CD4-positive, alpha-beta memory T cell (primary cell): Measurements from ENCODE around the gene PTOV1. TPM values are rescaled to one million over a fixed set of nuclear protein-coding genes. Genes with fewer than 3 reads are reported as not detected.

Source experiments
- CTCF ChIA-PET: fragments of 350-600 bp; sonication (Branson Sonifier 250); formaldehyde crosslinking; loops from one replicate; lab custom pipeline; 2021; ENCODE audit warnings: inconsistent platforms; ENCODE audit not compliant: partially characterized antibody; lab: Charles Lee
- POLR2A ChIA-PET: fragments of 350-600 bp; sonication (Branson Sonifier 250); formaldehyde crosslinking; loops from one replicate; lab custom pipeline; 2021; ENCODE audit not compliant: partially characterized antibody; lab: Charles Lee
- DNase-seq, 5 donors: peaks; one replicate each; pipeline versions ENCODE4 v3.0.0 to v3.0.0-alpha.2; 2020 to 2022; ENCODE audit warnings: mixed read lengths in 1 of 5
- H3K27ac ChIP-seq: one replicate; pipeline ENCODE4 v1.7.0; 2013; ENCODE audit warnings: low read depth, low read length
- H3K27me3 ChIP-seq: 2 replicates; pipeline ENCODE4 v1.7.0; 2013; ENCODE audit warnings: mild to moderate bottlenecking, low read length, moderate library complexity; ENCODE audit not compliant: insufficient read depth
- H3K36me3 ChIP-seq: 2 replicates; pipeline ENCODE4 v1.7.0; 2013; ENCODE audit warnings: mild to moderate bottlenecking, low read length, moderate library complexity; ENCODE audit not compliant: insufficient read depth
- H3K4me1 ChIP-seq: 2 replicates; pipeline ENCODE4 v1.7.0; 2013; ENCODE audit warnings: mild to moderate bottlenecking, low read length, moderate library complexity; ENCODE audit not compliant: insufficient read depth
- H3K4me3 ChIP-seq, 2 donors: one replicate each; pipeline ENCODE4 v1.7.0; 2013; ENCODE audit warnings: low read length in 2 of 2, mild to moderate bottlenecking in 1 of 2
- H3K9me3 ChIP-seq, 2 donors: one replicate each; pipeline ENCODE4 v1.7.0; 2013; ENCODE audit warnings: low read length in 2 of 2, control low read depth in 1 of 2; ENCODE audit not compliant: control insufficient read depth in 1 of 2
- H3K27ac Mint-ChIP-seq, 7 donors: one replicate each; pipeline ENCODE4 v1.8.0; 2020 to 2021; ENCODE audit warnings: mixed read lengths in 7 of 7, mild to moderate bottlenecking in 6 of 7, inconsistent platforms in 3 of 7, moderate library complexity in 3 of 7
- H3K27me3 Mint-ChIP-seq, 2 donors: one replicate each; pipeline ENCODE4 v1.8.0; 2020 to 2021; ENCODE audit warnings: mixed read lengths in 2 of 2
- H3K36me3 Mint-ChIP-seq, 2 donors: one replicate each; pipeline ENCODE4 v1.8.0; 2020 to 2021; ENCODE audit warnings: mixed read lengths in 2 of 2, inconsistent platforms in 1 of 2, mild to moderate bottlenecking in 1 of 2
- H3K4me1 Mint-ChIP-seq, 4 donors: one replicate each; pipeline ENCODE4 v1.8.0; 2020 to 2021; ENCODE audit warnings: mixed read lengths in 4 of 4, mild to moderate bottlenecking in 1 of 4
- H3K4me3 Mint-ChIP-seq, 8 donors: one replicate each; pipeline ENCODE4 v1.8.0; 2020 to 2021; ENCODE audit warnings: mixed read lengths in 8 of 8, mild to moderate bottlenecking in 7 of 8, moderate library complexity in 6 of 8, inconsistent platforms in 3 of 8
- H3K9me3 Mint-ChIP-seq, 8 donors: one replicate each; pipeline ENCODE4 v1.8.0; 2020 to 2021; ENCODE audit warnings: mixed read lengths in 8 of 8, mild to moderate bottlenecking in 5 of 8, inconsistent platforms in 3 of 8, moderate library complexity in 1 of 8
- intact Hi-C: fragments of 100-400 bp; cut with micrococcal nuclease; formaldehyde crosslinking; loops from one replicate; pipeline ENCODE4 v1.15.1; 2023
- polyA plus RNA-seq, 2 donors: library from polyadenylated mRNA; unstranded; fragments of 300-500 nt; fragmentation: Illumina TruSeq; gene quantifications; one replicate each; pipeline ENCODE4 v1.2.3, GENCODE V29; 2021
- total RNA-seq, 2 experiments: library from RNA; stranded (reverse); gene quantifications; one replicate each; pipeline ENCODE4 v1.2.3, GENCODE V29; 2021

Gene PTOV1
- total and polyA plus RNA-seq, 4 experiments from 2014 or later = 40.7 to 156 (median 104) TPM

DNA sequence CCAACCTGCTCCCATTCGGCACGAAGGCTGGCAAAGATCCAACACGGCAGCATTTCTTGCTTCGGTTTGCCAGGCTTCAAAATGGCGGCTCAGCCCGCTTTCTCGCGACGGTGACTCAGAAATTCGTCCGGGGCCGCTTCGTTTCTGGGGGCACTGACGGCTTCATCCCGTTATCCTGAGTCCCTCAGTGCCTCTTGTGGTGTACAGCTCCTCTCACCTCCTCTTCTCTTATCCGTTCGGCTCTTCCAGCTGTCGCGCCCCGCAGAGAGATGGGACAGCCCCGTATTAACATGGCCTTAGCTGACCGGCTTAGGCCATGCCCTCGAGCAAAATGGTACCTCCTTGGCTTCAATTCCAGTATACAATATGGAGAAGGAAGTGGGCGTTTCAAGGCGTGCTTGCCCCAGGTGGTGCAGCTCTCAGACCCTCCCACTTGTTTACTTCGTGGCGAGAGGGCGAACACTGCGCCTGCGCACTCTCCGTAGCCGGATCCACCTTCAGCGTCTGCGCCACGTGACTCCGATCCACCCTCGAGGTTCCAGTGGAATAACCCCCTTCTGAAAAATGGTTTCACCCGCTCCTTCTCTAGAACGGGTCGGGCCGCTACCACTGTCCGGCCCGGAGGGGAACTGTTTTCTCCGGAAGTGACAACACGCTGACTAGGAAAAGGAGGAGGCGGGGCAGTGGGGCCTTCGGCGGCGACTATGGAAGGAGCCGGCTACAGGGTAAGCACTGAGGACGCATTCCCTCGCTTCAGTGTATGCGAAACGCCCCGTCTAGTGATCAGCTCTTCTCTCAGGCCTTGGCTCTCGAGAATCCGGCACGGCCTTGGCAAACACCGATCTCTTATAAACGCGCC lies 26.3 kb downstream of the PTOV1 start, which contains the start of the genes AKT1S1 and TBC1D17:
TSS of gene AKT1S1 (minus strand) at position 336 of the 859 bp plus-strand sequence. CDS start 4,060 bp downstream, outside the sequence.
TSS of gene TBC1D17 (plus strand) at position 683 of the 859 bp plus-strand sequence. CDS start at position 705, 22 bp downstream.
- CTCF ChIA-PET = interaction anchor here (0.9 to 1.6 kb wide), 2 partner anchors 9 to 159 kb away, joined by 3 to 4 read pairs; partner anchors contain the start of gene PNKP
- peak within 1 kb of the TSS; percentile 97 to 98 for H3K4me3 ChIP-seq
- peaks cover 30% of the 10 kb centered on the region for H3K36me3 ChIP-seq
- H3K36me3 Mint-ChIP-seq = peaks cover 14 to 17% of the 10 kb centered on the region in 2 donors
- H3K27ac ChIP-seq = peak within 1 kb of the TSS; percentile 95
- H3K9me3 ChIP-seq = no peaks in the 10 kb centered on the region
- peaks cover 29% of the 10 kb centered on the region for H3K4me1 ChIP-seq
- POLR2A ChIA-PET = interaction anchor here (0.6 to 5.4 kb wide), 30 partner anchors 9 to 1627 kb away, joined by 3 to 73 read pairs (median 7); partner anchors contain the start of genes AP2A1, ATF5, BCL2L12 and FUZ
- peaks cover 0 to 1% (median 0%) of the 10 kb centered on the region in 8 donors for H3K9me3 Mint-ChIP-seq
- intact Hi-C loops = loop anchor here (1.0 to 5.0 kb wide), 13 partner anchors 8 to 380 kb away; partner anchors contain the start of genes ATF5, FUZ, IL4I1 and NUP62
- H3K4me1 Mint-ChIP-seq = peaks cover 14 to 44% (median 18%) of the 10 kb centered on the region in 4 donors
- no peaks in the 10 kb centered on the region for H3K27me3 ChIP-seq
- H3K4me3 Mint-ChIP-seq = no peak within 1 kb of the TSS
- DNase-seq = peak; percentile 99 to 100 (median 100)
- no peaks in the 10 kb centered on the region for H3K27me3 Mint-ChIP-seq
- H3K27ac Mint-ChIP-seq = no peak within 1 kb of the TSS

GRCh38 chr19:49877879-49878743 lies 27.2 kb downstream of the PTOV1 start:
- POLR2A ChIA-PET = interaction anchor here (0.7 to 5.4 kb wide), 23 partner anchors 10 to 1628 kb away, joined by 3 to 73 read pairs (median 10); partner anchors contain the start of genes AP2A1, ATF5, BCL2L12 and FUZ
- intact Hi-C loops = loop anchor here (1.0 to 5.0 kb wide), 13 partner anchors 9 to 381 kb away; partner anchors contain the start of genes ATF5, FUZ, IL4I1 and NUP62
- Mint-ChIP-seq H3K9me3 (no peaks in the 10 kb centered on the region), H3K4me1 (peaks cover 14 to 44% (median 18%) of the 10 kb centered on the region in 4 donors), H3K27ac (no peak overlapping the region), H3K4me3 (no peak overlapping the region), H3K27me3 (no peaks in the 10 kb centered on the region), H3K36me3 (peaks cover 16 to 18% of the 10 kb centered on the region in 2 donors)
- Histone ChIP-seq H3K4me1 (peaks cover 29% of the 10 kb centered on the region), H3K36me3 (peaks cover 38% of the 10 kb centered on the region), H3K9me3 (no peaks in the 10 kb centered on the region), H3K27me3 (no peaks in the 10 kb centered on the region), H3K27ac (peak overlapping the region; percentile 95), H3K4me3 (peak overlapping the region; percentile 95 to 97)
- peak; percentile 98 to 99 (median 98) for DNase-seq
- CTCF ChIA-PET = no interaction called here

DNA sequence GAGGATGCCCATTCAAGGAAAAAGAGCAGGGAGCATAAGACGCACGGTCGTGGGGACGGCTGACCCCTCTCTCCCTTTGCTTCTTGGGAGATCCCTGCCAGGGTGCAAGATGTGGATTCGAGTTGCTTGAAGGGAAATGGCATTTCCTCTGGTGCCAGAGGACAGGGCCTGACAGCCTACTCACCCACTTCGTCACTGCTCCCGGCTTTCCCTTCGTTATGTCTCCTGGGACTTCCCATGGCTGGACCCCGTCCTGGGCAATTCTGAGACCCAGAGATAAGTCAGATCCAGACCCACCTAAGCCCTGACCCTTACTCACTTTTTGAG lies 27.7 kb downstream of the PTOV1 start:
- Histone ChIP-seq H3K4me1 (peaks cover 29% of the 10 kb centered on the region), H3K4me3 (no peak overlapping the region), H3K36me3 (peaks cover 44% of the 10 kb centered on the region), H3K9me3 (no peaks in the 10 kb centered on the region), H3K27me3 (no peaks in the 10 kb centered on the region), H3K27ac (peak overlapping the region; percentile 95)
- Mint-ChIP-seq H3K27me3 (no peaks in the 10 kb centered on the region), H3K4me1 (peaks cover 14 to 44% (median 18%) of the 10 kb centered on the region in 4 donors), H3K36me3 (peaks cover 20 to 24% of the 10 kb centered on the region in 2 donors), H3K27ac (peak overlapping the region in 2 of 7 donors; percentile 17 to 83), H3K4me3 (no peak overlapping the region), H3K9me3 (no peaks in the 10 kb centered on the region)
- ChIA-PET CTCF (no interaction called here), POLR2A (interaction anchor here (1.4 to 5.4 kb wide), 6 partner anchors 11 to 66 kb away, joined by 8 to 73 read pairs (median 42); partner anchors contain the start of genes ATF5, FUZ, NUP62 and PNKP)
- intact Hi-C loops = loop anchor here (5.0 kb wide), 2 partner anchors 161 to 201 kb away; partner anchors contain the start of gene PRMT1
- no peak for DNase-seq

GRCh38 chr19:49879243-49879963 lies 28.4 kb downstream of the PTOV1 start:
- H3K4me1 ChIP-seq = peaks cover 29% of the 10 kb centered on the region
- Mint-ChIP-seq H3K36me3 (peaks cover 22 to 25% of the 10 kb centered on the region in 2 donors), H3K4me1 (peaks cover 14 to 41% (median 18%) of the 10 kb centered on the region in 4 donors), H3K27me3 (no peaks in the 10 kb centered on the region), H3K27ac (peak overlapping the region in 3 of 7 donors; percentile 53 to 83 (median 68)), H3K9me3 (no peaks in the 10 kb centered on the region), H3K4me3 (peak overlapping the region in 1 of 8 donors; percentile 20)
- intact Hi-C loops = loop anchor here (5.0 kb wide), 2 partner anchors 162 to 202 kb away; partner anchors contain the start of gene PRMT1
- peaks cover 51% of the 10 kb centered on the region for H3K36me3 ChIP-seq
- ChIA-PET POLR2A (interaction anchor here (1.4 to 5.4 kb wide), 2 partner anchors 11 to 30 kb away, joined by 9 to 60 read pairs; partner anchors contain the start of gene PTOV1), CTCF (no interaction called here)
- no peak overlapping the region for H3K27ac ChIP-seq
- H3K27me3 ChIP-seq = no peaks in the 10 kb centered on the region
- DNase-seq = no peak
- no peak overlapping the region for H3K4me3 ChIP-seq
- H3K9me3 ChIP-seq = no peaks in the 10 kb centered on the region

- no peak overlapping the region for H3K27ac ChIP-seq
- DNase-seq = no peak
- Mint-ChIP-seq H3K4me1 (peaks cover 12 to 32% (median 18%) of the 10 kb centered on the region in 4 donors), H3K27ac (peak overlapping the region in 2 of 7 donors; percentile 72 to 89), H3K4me3 (peak overlapping the region in 1 of 8 donors; percentile 39), H3K9me3 (no peaks in the 10 kb centered on the region), H3K36me3 (peaks cover 29 to 31% of the 10 kb centered on the region in 2 donors), H3K27me3 (no peaks in the 10 kb centered on the region)
- H3K4me3 ChIP-seq = no peak overlapping the region
- ChIA-PET POLR2A (interaction anchor here (1.1 to 1.7 kb wide), 4 partner anchors 11 to 70 kb away, joined by 3 to 6 read pairs (median 4); partner anchors contain the start of gene PTOV1), CTCF (no interaction called here)
- peaks cover 56% of the 10 kb centered on the region for H3K36me3 ChIP-seq
- intact Hi-C loops = no loop called here
- peaks cover 23% of the 10 kb centered on the region for H3K4me1 ChIP-seq
- no peaks in the 10 kb centered on the region for H3K27me3 ChIP-seq
- no peaks in the 10 kb centered on the region for H3K9me3 ChIP-seq
Measured at GRCh38 chr19:49880162-49880869, 29.4 kb downstream of the PTOV1 start.
